ENCODE results near the gene HBP1.

- TF ChIP-seq, protein P1, sequence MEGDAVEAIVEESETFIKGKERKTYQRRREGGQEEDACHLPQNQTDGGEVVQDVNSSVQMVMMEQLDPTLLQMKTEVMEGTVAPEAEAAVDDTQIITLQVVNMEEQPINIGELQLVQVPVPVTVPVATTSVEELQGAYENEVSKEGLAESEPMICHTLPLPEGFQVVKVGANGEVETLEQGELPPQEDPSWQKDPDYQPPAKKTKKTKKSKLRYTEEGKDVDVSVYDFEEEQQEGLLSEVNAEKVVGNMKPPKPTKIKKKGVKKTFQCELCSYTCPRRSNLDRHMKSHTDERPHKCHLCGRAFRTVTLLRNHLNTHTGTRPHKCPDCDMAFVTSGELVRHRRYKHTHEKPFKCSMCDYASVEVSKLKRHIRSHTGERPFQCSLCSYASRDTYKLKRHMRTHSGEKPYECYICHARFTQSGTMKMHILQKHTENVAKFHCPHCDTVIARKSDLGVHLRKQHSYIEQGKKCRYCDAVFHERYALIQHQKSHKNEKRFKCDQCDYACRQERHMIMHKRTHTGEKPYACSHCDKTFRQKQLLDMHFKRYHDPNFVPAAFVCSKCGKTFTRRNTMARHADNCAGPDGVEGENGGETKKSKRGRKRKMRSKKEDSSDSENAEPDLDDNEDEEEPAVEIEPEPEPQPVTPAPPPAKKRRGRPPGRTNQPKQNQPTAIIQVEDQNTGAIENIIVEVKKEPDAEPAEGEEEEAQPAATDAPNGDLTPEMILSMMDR (IDR thresholded peaks at IDR 0.05), result no peak
- TF ChIP-seq POLR2A (IDR thresholded peaks at IDR 0.05), result no peak
Observed at GRCh38 chr7:107173691-107174406, 5.0 kb downstream of the HBP1 start.

All from sigmoid colon (tissue), 3 donors.